ENCODE measurements around the gene FBRSL1. TPM values are rescaled to one million over a fixed set of nuclear protein-coding genes. Genes with fewer than 3 reads are reported as not detected.

Gene FBRSL1
- total RNA-seq, 4 donors from 2014 or later = 14.4 to 28.1 (median 18.5) TPM

DNA sequence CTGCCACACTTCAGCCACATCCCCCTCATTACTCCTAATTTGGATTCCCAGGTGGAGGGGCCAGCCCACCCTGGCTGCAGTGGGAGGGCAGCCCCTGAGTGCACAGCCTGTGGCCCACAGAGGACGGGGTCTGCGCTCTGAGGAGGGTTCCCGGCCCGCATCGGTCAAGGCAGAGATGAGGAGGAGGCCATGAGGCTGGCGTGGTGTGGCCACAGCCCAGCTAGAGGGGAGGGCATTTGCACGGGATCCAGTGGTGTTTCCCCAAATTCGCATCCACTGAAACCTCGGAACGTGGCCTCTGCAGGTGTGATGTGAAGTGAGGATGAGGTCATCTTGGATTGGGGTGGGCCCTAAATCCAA lies 38.1 kb upstream of the FBRSL1 start:
- 100% methylated on average over 3 of the region's 10 CpGs for WGBS
- DNase-seq (ENCODE audit: extremely low spot score) = no peak

DNA sequence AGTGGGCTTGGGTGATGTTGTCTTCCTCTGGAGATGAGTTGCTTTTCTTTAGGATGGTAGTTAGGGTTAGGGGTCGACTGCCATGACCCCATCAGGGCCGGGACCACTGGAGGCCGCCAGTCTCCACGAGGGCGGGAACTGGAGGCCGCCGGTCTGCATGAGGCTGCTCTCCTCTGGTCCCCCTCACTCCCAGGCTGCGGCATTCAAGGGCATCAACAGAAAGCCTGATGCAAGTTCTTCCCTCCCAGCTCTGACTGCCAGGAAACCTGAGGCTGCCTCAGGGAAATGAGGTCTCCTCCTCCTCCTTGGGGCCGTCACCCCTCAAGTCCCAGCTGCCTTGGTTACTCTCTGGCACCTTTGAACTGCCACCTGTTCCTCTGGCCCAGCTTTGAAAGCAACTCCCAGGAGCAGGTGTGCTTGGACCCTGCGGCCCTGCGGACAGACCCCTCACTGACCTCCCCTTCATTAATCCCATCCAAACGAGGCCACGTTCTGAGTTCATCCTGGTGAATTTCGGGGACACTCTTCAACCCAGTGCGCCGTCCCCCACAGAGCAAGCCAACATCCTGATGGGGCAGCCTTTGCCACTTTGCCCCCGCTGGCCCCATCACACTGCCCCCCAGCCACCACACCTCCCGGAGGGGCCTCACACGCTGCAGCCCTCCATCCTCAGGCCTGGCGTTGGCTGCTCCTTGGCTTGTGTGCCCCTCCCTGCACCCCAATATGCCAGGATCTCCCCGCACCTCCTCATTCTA lies 37.2 kb upstream of the FBRSL1 start:
- DNase-seq (ENCODE audit: extremely low spot score) = no peak
- peaks cover 0 to 13% (median 5%) of the 10 kb centered on the region in 4 donors for H3K4me1 ChIP-seq
- H3K36me3 ChIP-seq = no peaks in the 10 kb centered on the region
- intact Hi-C loops (cut with DNase I) = no loop called here
- TF ChIP-seq, protein P1, sequence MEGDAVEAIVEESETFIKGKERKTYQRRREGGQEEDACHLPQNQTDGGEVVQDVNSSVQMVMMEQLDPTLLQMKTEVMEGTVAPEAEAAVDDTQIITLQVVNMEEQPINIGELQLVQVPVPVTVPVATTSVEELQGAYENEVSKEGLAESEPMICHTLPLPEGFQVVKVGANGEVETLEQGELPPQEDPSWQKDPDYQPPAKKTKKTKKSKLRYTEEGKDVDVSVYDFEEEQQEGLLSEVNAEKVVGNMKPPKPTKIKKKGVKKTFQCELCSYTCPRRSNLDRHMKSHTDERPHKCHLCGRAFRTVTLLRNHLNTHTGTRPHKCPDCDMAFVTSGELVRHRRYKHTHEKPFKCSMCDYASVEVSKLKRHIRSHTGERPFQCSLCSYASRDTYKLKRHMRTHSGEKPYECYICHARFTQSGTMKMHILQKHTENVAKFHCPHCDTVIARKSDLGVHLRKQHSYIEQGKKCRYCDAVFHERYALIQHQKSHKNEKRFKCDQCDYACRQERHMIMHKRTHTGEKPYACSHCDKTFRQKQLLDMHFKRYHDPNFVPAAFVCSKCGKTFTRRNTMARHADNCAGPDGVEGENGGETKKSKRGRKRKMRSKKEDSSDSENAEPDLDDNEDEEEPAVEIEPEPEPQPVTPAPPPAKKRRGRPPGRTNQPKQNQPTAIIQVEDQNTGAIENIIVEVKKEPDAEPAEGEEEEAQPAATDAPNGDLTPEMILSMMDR (IDR thresholded peaks at IDR 0.05) = no peak
- TF ChIP-seq POLR2A (IDR thresholded peaks at IDR 0.05; ENCODE audit: low read depth) (no peak), EP300 (IDR thresholded peaks at IDR 0.05) (no peak), POLR2AphosphoS5 (IDR thresholded peaks at IDR 0.05) (no peak)
- peaks cover 0 to 75% (median 2%) of the 10 kb centered on the region in 4 donors for H3K27me3 ChIP-seq
- WGBS = 90% methylated on average over 8 of the region's 21 CpGs
- H3K27ac ChIP-seq (replicated peaks in 1 of 4) = no peak overlapping the region
- H3K4me3 ChIP-seq = no peak overlapping the region
- H3K9me3 ChIP-seq = no peaks in the 10 kb centered on the region

More for the DNA sequence above, 38.1 kb upstream of the FBRSL1 start:
- intact Hi-C loops (cut with DNase I) = no loop called here
- TF ChIP-seq EP300 (IDR thresholded peaks at IDR 0.05) (no peak), POLR2A (IDR thresholded peaks at IDR 0.05; ENCODE audit: low read depth) (no peak), POLR2AphosphoS5 (IDR thresholded peaks at IDR 0.05) (no peak)
- TF ChIP-seq, protein P1 (IDR thresholded peaks at IDR 0.05) = no peak
- H3K27me3 ChIP-seq = peaks cover 0 to 71% (median 2%) of the 10 kb centered on the region in 4 donors
- no peak overlapping the region for H3K4me3 ChIP-seq
- no peaks in the 10 kb centered on the region for H3K9me3 ChIP-seq
- peaks cover 0 to 13% (median 5%) of the 10 kb centered on the region in 4 donors for H3K4me1 ChIP-seq
- H3K36me3 ChIP-seq = no peaks in the 10 kb centered on the region
- no peak overlapping the region for H3K27ac ChIP-seq (replicated peaks in 1 of 4)

DNA sequence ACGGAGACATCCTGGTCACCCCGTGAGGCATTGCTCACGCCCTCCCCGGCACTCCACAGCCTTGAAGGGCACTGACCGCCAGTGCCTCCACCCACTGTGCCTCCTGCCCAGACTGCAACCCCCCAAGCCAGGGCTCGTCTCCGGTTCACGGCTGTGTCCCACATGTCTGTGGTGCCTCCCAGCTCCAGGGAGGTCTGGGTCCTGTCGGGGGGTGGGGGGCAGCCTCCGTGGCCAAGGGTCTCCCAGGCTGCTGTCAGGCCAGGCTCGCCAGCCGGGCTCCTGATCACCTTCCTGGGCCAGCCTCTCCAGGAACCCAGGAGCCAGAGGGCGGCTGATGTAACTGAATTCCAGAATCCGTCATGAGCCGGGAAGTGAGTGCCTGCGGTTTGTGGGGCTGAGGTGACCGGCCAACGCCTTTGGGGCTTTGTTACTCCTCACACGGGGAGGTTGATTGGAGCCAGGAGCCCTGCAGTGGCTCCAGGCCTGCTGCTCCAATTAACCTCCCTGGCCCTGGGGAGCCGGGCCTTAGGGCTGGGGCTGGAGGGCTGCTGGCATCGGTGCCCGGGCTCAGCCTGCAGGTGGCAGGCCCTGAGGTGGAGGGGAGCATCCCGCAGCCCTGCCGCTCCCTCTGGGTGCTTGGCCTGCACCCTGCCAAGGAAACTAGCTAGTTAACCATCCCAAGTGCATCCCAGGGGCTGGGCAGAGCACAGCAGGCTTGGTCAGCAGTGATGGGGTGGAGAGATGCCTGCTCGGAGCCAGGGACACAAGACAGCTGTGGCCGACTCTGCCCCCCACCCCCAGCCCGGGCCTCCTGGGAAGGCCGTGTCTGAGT lies 36.4 kb upstream of the FBRSL1 start:
- H3K27me3 ChIP-seq = peaks cover 0 to 73% (median 2%) of the 10 kb centered on the region in 4 donors
- 72% methylated on average over 18 of the region's 28 CpGs for whole genome bisulfite sequencing
- DNase-seq (ENCODE audit: extremely low spot score) = no peak

DNA sequence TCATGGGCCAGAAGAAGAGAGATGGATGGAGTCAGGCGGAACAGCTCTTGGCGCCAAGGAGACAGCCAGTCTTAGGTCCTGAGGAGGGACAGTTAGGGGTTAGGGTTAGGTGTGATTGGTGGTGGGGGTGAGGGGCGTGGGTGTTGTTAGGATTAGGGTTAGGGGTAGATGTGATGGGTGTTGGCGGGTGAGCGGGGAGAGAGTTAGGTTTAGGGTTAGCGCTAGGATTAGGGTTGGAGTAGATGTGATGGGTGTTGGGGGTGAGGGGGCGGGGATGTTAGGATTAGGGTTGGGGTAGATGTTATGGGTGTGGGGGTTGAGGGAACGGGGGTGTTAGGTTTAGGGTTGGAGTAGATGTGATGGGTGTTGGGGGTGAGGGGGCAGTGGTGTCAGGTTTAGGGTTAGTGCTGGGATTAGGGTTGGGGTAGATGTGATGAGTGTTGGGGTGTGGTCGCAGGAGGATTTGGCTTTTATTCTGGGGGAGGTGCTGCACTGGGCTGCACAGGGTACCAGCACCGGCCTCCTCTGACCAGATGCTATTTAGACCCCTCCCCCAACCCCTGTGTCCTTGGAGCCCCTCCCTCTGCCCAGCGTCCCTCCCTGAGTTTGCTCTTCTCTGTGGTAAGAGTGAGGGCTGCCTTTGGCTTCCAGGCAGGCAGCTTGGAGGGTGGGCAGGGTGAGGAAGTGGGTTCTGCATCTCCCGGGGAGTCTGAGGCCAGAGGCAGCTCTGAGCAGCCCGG lies 35.6 kb upstream of the FBRSL1 start:
- DNase-seq (ENCODE audit: extremely low spot score) = no peak
- H3K9me3 ChIP-seq = no peaks in the 10 kb centered on the region
- 79% methylated on average over 13 of the region's 13 CpGs for WGBS
- intact Hi-C loops (cut with DNase I) = no loop called here
- H3K27ac ChIP-seq (replicated peaks in 1 of 4) = no peak overlapping the region
- peaks cover 0 to 13% (median 5%) of the 10 kb centered on the region in 4 donors for H3K4me1 ChIP-seq
- no peaks in the 10 kb centered on the region for H3K36me3 ChIP-seq
- H3K27me3 ChIP-seq = peaks cover 0 to 81% (median 2%) of the 10 kb centered on the region in 4 donors
- no peak overlapping the region for H3K4me3 ChIP-seq
- TF ChIP-seq POLR2AphosphoS5 (IDR thresholded peaks at IDR 0.05) (no peak), POLR2A (IDR thresholded peaks at IDR 0.05; ENCODE audit: low read depth) (no peak), EP300 (IDR thresholded peaks at IDR 0.05) (no peak)
- TF ChIP-seq, protein P1 (IDR thresholded peaks at IDR 0.05) = no peak

More for the DNA sequence above, 36.4 kb upstream of the FBRSL1 start:
- peaks cover 0 to 13% (median 5%) of the 10 kb centered on the region in 4 donors for H3K4me1 ChIP-seq
- no peak overlapping the region for H3K27ac ChIP-seq (replicated peaks in 1 of 4)
- H3K9me3 ChIP-seq = no peaks in the 10 kb centered on the region
- intact Hi-C loops (cut with DNase I) = no loop called here
- H3K4me3 ChIP-seq = no peak overlapping the region
- no peaks in the 10 kb centered on the region for H3K36me3 ChIP-seq
- TF ChIP-seq, protein P1 (IDR thresholded peaks at IDR 0.05) = no peak
- no peak for TF ChIP-seq POLR2AphosphoS5 (IDR thresholded peaks at IDR 0.05)

All from esophagus muscularis mucosa (tissue), 4 donors.